B cell (primary cell): ENCODE data around the gene WDR1.

Experiments used
- CTCF ChIP-seq: fragments of 200-600 bp; IDR thresholded peaks from one replicate; pipeline ENCODE4 v1.8.0; 2022; ENCODE audit warnings: antibody characterized with exemption, mild to moderate bottlenecking
- EZH2 ChIP-seq: IDR thresholded peaks from 2 replicates; pipeline ENCODE4 v1.6.1; 2012; ENCODE audit warnings: borderline replicate concordance, low read depth, mild to moderate bottlenecking, moderate library complexity, low read length; ENCODE audit not compliant: insufficient read depth, poor library complexity, severe bottlenecking

GRCh38 chr4:10162341-10163000 is 45.9 kb upstream of the WDR1 start:
- TF ChIP-seq EZH2 (no peak), CTCF (no peak)
